OCI-LY7 (cell line): ENCODE measurements around the gene CRYAB. TPM values are rescaled to one million over a fixed set of nuclear protein-coding genes. Genes with fewer than 3 reads are reported as not detected.

ENCODE experiments used
- BruUV-seq: library from RNA; stranded (reverse); fragments of 400-500 nt; replicated peaks from 2 replicates; lab custom pipeline; 2021; lab: Mats Ljungman, UMichigan
- CTCF ChIA-PET: fragments of 300-600 bp; sonication (Branson Sonifier 250); formaldehyde crosslinking; loops from one replicate; lab custom pipeline; 2022; ENCODE audit warnings: antibody characterized with exemption; ENCODE audit not compliant: unreplicated experiment; lab: Charles Lee
- POLR2A ChIA-PET: fragments of 300-600 bp; sonication (Branson Sonifier 250); formaldehyde crosslinking; loops from one replicate; lab custom pipeline; 2022; ENCODE audit warnings: antibody characterized with exemption; lab: Charles Lee
- DNase-seq: peaks from one replicate; pipeline ENCODE4 v3.0.0-alpha.2; 2015; ENCODE audit warnings: low spot score
- H2AFZ ChIP-seq: fragments of 200-600 bp; sonication (generic), shearing (Covaris generic); 2 replicates; pipeline ENCODE4 v1.6.1; 2014; ENCODE audit warnings: mild to moderate bottlenecking, antibody characterized with exemption, low read length, moderate library complexity
- H3K27ac ChIP-seq: fragments of 200-600 bp; sonication (generic); 2 replicates; pipeline ENCODE4 v1.5.1; 2014; ENCODE audit warnings: mixed run types, low read depth, mild to moderate bottlenecking, moderate library complexity, low read length, inconsistent platforms; ENCODE audit not compliant: poor library complexity, severe bottlenecking
- H3K36me3 ChIP-seq: fragments of 200-600 bp; sonication (generic); 2 replicates; pipeline ENCODE4 v1.6.1; 2014; ENCODE audit warnings: mild to moderate bottlenecking, antibody characterized with exemption, low read length, moderate library complexity, mixed read lengths; ENCODE audit not compliant: insufficient read depth
- H3K4me1 ChIP-seq: fragments of 200-600 bp; sonication (generic); 2 replicates; pipeline ENCODE4 v1.5.1; 2014; ENCODE audit warnings: mild to moderate bottlenecking, low read length; ENCODE audit not compliant: insufficient read depth, poor library complexity, severe bottlenecking
- H3K4me2 ChIP-seq: fragments of 200-600 bp; sonication (generic); 2 replicates; pipeline ENCODE4 v1.6.1; 2014; ENCODE audit warnings: mild to moderate bottlenecking, low read length
- H3K4me3 ChIP-seq: fragments of 200-600 bp; sonication (generic); 2 replicates; pipeline ENCODE4 v1.5.1; 2014; ENCODE audit warnings: mild to moderate bottlenecking, low read depth, low read length; ENCODE audit not compliant: poor library complexity, severe bottlenecking
- H3K79me2 ChIP-seq: fragments of 200-600 bp; sonication (generic); 2 replicates; pipeline ENCODE4 v1.6.1; 2016; ENCODE audit warnings: low read depth, mild to moderate bottlenecking, low read length, moderate library complexity, mixed read lengths; ENCODE audit not compliant: insufficient read depth
- H3K9me2 ChIP-seq: fragments of 200-600 bp; sonication (generic); 2 replicates; pipeline ENCODE4 v1.6.1; 2016; ENCODE audit warnings: mild to moderate bottlenecking, low read length, mixed read lengths; ENCODE audit not compliant: insufficient read depth
- H3K9me3 ChIP-seq: fragments of 200-600 bp; sonication (generic); 2 replicates; pipeline ENCODE4 v1.6.1; 2014; ENCODE audit warnings: mild to moderate bottlenecking, mixed run types, low read length, mixed read lengths
- H4K20me1 ChIP-seq: fragments of 200-600 bp; sonication (generic); 2 replicates; pipeline ENCODE4 v1.6.1; 2014; ENCODE audit warnings: mild to moderate bottlenecking, antibody characterized with exemption, low read length, moderate library complexity, mixed read lengths; ENCODE audit not compliant: insufficient read depth
- CTCF ChIP-seq: fragments of 200-600 bp; sonication (generic); conservative IDR thresholded peaks from 2 replicates; pipeline ENCODE4 v1.5.1; 2014; ENCODE audit warnings: mild to moderate bottlenecking, antibody characterized with exemption, low read length, moderate library complexity, mixed read lengths
- EZH2phosphoT487 ChIP-seq: fragments of 200-600 bp; sonication (generic); IDR thresholded peaks from 2 replicates; pipeline ENCODE4 v1.6.1; 2018; ENCODE audit warnings: low read depth, borderline replicate concordance, mild to moderate bottlenecking, mixed run types, antibody characterized with exemption, low read length, moderate library complexity, mixed read lengths
- intact Hi-C: fragments of 100-400 bp; cut with micrococcal nuclease; formaldehyde crosslinking; loops from one replicate; pipeline ENCODE4 v1.10.0; 2022; ENCODE audit not compliant: unreplicated experiment
- total RNA-seq, 2 experiments: library from RNA; depleted of rRNA in 1 of 2; stranded (reverse); fragments of >200 nt in 1 of 2; shearing (Covaris generic) in 1 of 2; gene quantifications; 2 replicates each; pipeline ENCODE4 v1.2.3, GENCODE V29; 2014 to 2022

The CRYAB gene
- total RNA-seq, 2 experiments from 2014 or later, result not detected

DNA sequence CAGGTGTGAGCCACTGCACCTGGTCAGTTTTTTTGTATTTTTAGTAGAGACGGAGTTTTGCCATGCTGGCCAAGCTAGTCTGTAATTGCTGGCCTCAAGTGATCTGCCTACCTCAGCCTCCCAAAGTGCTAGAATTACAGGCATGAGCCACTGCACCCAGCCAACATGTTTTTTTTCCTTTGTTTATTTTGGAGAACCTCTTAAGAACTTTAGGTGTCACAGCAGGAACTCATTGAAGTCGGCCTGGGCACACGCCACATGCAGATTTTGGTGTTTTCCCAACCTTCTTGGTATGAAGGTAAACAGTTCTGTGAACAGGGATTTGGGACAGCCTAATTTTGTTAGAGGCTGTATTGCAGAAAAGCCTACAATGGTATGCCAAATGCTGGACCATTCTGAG, 34.9 kb upstream of the CRYAB start:
- H3K4me1 ChIP-seq, result peaks cover 13% of the 10 kb centered on the region
- intact Hi-C loops, result no loop called here

DNA sequence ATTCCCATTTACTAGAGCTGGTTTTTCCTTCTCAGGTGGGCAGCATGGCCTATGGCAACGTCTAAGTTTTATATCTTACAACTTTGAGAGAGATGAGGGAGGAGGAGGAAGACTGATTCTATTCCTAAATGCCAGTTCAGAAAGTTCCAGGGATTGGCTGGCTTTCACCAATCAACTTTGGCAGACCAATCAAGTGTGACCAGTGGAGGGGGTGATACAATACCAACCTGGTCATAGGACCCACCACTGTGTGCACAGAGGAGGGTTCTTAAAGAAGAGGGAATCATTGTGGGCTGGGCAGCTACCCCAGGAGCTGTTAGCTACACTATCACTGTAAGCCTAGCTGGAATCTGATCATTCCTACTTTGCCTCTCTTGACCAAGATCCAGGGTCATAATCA, 33.6 kb upstream of the CRYAB start:
- H3K9me3 ChIP-seq, result no peaks in the 10 kb centered on the region
- peaks cover 13% of the 10 kb centered on the region for H3K4me1 ChIP-seq
- intact Hi-C loops, result no loop called here
- no peak overlapping the region for H3K27ac ChIP-seq
- no peak for DNase-seq
- no peaks in the 10 kb centered on the region for H4K20me1 ChIP-seq
- BruUV-seq, result no TSS peak
- no peaks in the 10 kb centered on the region for H3K9me2 ChIP-seq
- H2AFZ ChIP-seq, result no peak overlapping the region
- no peaks in the 10 kb centered on the region for H3K79me2 ChIP-seq
- ChIA-PET CTCF (no interaction called here), POLR2A (interaction anchor here (0.6 to 2.6 kb wide), 7 partner anchors 8 to 158 kb away, joined by 3 to 10 read pairs (median 3); partner anchors contain the start of gene DIXDC1)
- no peak overlapping the region for H3K4me2 ChIP-seq
- no peaks in the 10 kb centered on the region for H3K36me3 ChIP-seq
- no peak overlapping the region for H3K4me3 ChIP-seq
- no peak for TF ChIP-seq CTCF
- no peak for TF ChIP-seq EZH2phosphoT487

More for the DNA sequence above, 34.9 kb upstream of the CRYAB start:
- Histone ChIP-seq H4K20me1 (no peaks in the 10 kb centered on the region), H3K27ac (no peak overlapping the region), H3K4me2 (0 out of 2 replicates have a peak overlapping the region, but pooled peaks have one; percentile 22), H3K9me2 (no peaks in the 10 kb centered on the region), H3K4me3 (no peak overlapping the region), H3K79me2 (no peaks in the 10 kb centered on the region), H2AFZ (no peak overlapping the region), H3K36me3 (no peaks in the 10 kb centered on the region), H3K9me3 (0 out of 2 replicates have a peak, but pooled peaks cover 5% of the 10 kb centered on the region)
- POLR2A ChIA-PET, result interaction anchor here (0.7 to 2.6 kb wide), 4 partner anchors 20 to 677 kb away, joined by 3 to 10 read pairs (median 5); no protein-coding TSS in a partner anchor
- CTCF ChIA-PET, result no interaction called here
- no peak for TF ChIP-seq EZH2phosphoT487
- TF ChIP-seq CTCF, result no peak
- no TSS peak for BruUV-seq
- no peak for DNase-seq

- CTCF ChIA-PET, result interaction anchor here (0.9 kb wide), 1 partner anchor 15 kb away, joined by 4 read pairs; no protein-coding TSS in a partner anchor
- H3K4me3 ChIP-seq, result no peak overlapping the region
- POLR2A ChIA-PET, result interaction anchor here (0.6 to 2.5 kb wide), 3 partner anchors 10 to 158 kb away, joined by 3 to 10 read pairs (median 3); no protein-coding TSS in a partner anchor
- TF ChIP-seq CTCF (no peak), EZH2phosphoT487 (no peak)
- H3K9me2 ChIP-seq, result no peaks in the 10 kb centered on the region
- DNase-seq, result no peak
- no peaks in the 10 kb centered on the region for H3K79me2 ChIP-seq
- no peak overlapping the region for H3K27ac ChIP-seq
- H4K20me1 ChIP-seq, result no peaks in the 10 kb centered on the region
- no peaks in the 10 kb centered on the region for H3K36me3 ChIP-seq
- no peak overlapping the region for H2AFZ ChIP-seq
- peaks cover 13% of the 10 kb centered on the region for H3K4me1 ChIP-seq
- intact Hi-C loops, result no loop called here
- BruUV-seq, result no TSS peak
- H3K9me3 ChIP-seq, result no peaks in the 10 kb centered on the region
- no peak overlapping the region for H3K4me2 ChIP-seq
Observed at GRCh38 chr11:111944651-111945051, 33.1 kb upstream of the CRYAB start.
